Measurements from ENCODE around the gene TNS3. TPM values are rescaled to one million over a fixed set of nuclear protein-coding genes. Genes with fewer than 3 reads are reported as not detected.

The TNS3 gene
- polyA plus RNA-seq, 1 of the 3 experiments (the other 2 are of a cell fraction): 72.3 TPM

DNA sequence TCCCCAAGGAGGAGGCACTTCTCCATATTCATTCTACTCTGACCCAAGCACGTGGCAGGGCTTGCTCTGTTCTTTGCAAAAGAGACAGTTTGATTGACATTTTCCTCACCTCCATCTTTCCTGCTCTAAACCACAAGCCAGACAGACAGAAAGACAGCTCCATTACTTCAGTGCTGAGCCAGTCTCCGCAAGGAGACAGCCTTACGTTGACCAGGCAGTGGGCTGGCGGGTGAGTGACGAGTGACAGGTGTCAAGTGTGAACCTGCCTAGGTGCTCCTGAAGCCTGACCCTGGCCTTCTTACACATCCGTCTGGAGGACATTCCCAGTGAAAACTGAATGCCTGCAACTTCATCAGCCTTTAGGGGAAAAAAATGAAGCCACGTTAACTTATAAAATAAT, 314.6 kb downstream of the TNS3 start:
- CTCF ChIA-PET: interaction anchor here (1.0 to 8.0 kb wide), 37 partner anchors 10 to 842 kb away, joined by 3 to 275 read pairs (median 17); partner anchors contain the start of gene TNS3
- WGBS (ENCODE audit: low lambda C conversion rate): 95% methylated on average over 7 of the region's 7 CpGs
- Histone ChIP-seq H3K4me1 (ENCODE audit: control insufficient read depth in 1 of 2, insufficient read depth in 2 of 2, low read depth in 1 of 2, low read length in 1 of 2) (peaks cover 0 to 2% of the 10 kb centered on the region in 2 experiments; a peak in 1 of 4 replicates), H3K4me3 (ENCODE audit: low read depth in 2 of 2, low read length in 1 of 2) (no peak overlapping the region), H3K27me3 (ENCODE audit: insufficient read depth) (no peaks in the 10 kb centered on the region), H3K9me2 (no peaks in the 10 kb centered on the region), H3F3A (replicated peaks; ENCODE audit: insufficient read depth) (no peaks in the 10 kb centered on the region), H3K79me2 (ENCODE audit: insufficient read depth) (no peaks in the 10 kb centered on the region), H3K9me3 (no peaks in the 10 kb centered on the region), H3K27ac (ENCODE audit: low read depth in 2 of 2, low read length in 1 of 2) (no peak overlapping the region), H3K4me2 (no peak overlapping the region), H4K20me1 (ENCODE audit: insufficient read depth) (no peaks in the 10 kb centered on the region), H3K36me3 (replicated peaks in 1 of 2; ENCODE audit: control insufficient read depth in 1 of 2, insufficient read depth in 2 of 2, low read length in 1 of 2) (no peaks in the 10 kb centered on the region), H2AFZ (ENCODE audit: low read depth) (no peak overlapping the region), H3K9ac (no peak overlapping the region)
- TF ChIP-seq MXI1 (IDR thresholded peaks at IDR 0.05; ENCODE audit: low read depth, low read length) (no peak), RFX5 (IDR thresholded peaks at IDR 0.05; ENCODE audit: low read length) (no peak), GABPA (IDR thresholded peaks at IDR 0.05; ENCODE audit: low read depth) (no peak), USF2 (IDR thresholded peaks at IDR 0.05; ENCODE audit: borderline replicate concordance, low read depth, low read length) (no peak), IRF3 (IDR thresholded peaks at IDR 0.05; ENCODE audit: low read depth, low read length) (no peak), TEAD4 (IDR thresholded peaks at IDR 0.05; ENCODE audit: borderline replicate concordance, insufficient read depth) (no peak), CHD2 (IDR thresholded peaks at IDR 0.05; ENCODE audit: low read length, partially characterized antibody) (no peak), EP300 (IDR thresholded peaks at IDR 0.05; ENCODE audit: borderline replicate concordance in 1 of 2, low read depth in 1 of 2, low read length in 1 of 2) (no peak), POLR2AphosphoS5 (IDR thresholded peaks at IDR 0.05; ENCODE audit: low read depth, low read length) (no peak), RAD21 (IDR thresholded peaks at IDR 0.05; ENCODE audit: low read length) (no peak), USF1 (IDR thresholded peaks at IDR 0.05; ENCODE audit: borderline replicate concordance, low read depth) (no peak), GATA2 (CRISPR knock-in tag; IDR thresholded peaks at IDR 0.05) (no peak), TAF1 (IDR thresholded peaks at IDR 0.05; ENCODE audit: borderline replicate concordance, low read depth, low read length) (no peak)
- TF ChIP-seq, protein P1, sequence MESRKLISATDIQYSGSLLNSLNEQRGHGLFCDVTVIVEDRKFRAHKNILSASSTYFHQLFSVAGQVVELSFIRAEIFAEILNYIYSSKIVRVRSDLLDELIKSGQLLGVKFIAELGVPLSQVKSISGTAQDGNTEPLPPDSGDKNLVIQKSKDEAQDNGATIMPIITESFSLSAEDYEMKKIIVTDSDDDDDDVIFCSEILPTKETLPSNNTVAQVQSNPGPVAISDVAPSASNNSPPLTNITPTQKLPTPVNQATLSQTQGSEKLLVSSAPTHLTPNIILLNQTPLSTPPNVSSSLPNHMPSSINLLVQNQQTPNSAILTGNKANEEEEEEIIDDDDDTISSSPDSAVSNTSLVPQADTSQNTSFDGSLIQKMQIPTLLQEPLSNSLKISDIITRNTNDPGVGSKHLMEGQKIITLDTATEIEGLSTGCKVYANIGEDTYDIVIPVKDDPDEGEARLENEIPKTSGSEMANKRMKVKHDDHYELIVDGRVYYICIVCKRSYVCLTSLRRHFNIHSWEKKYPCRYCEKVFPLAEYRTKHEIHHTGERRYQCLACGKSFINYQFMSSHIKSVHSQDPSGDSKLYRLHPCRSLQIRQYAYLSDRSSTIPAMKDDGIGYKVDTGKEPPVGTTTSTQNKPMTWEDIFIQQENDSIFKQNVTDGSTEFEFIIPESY (IDR thresholded peaks at IDR 0.05; ENCODE audit: borderline replicate concordance, low read depth): no peak
- TF ChIP-seq, protein P2, sequence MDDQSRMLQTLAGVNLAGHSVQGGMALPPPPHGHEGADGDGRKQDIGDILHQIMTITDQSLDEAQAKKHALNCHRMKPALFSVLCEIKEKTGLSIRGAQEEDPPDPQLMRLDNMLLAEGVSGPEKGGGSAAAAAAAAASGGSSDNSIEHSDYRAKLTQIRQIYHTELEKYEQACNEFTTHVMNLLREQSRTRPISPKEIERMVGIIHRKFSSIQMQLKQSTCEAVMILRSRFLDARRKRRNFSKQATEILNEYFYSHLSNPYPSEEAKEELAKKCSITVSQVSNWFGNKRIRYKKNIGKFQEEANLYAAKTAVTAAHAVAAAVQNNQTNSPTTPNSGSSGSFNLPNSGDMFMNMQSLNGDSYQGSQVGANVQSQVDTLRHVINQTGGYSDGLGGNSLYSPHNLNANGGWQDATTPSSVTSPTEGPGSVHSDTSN (IDR thresholded peaks at IDR 0.05): no peak
- DNase-seq: no peak
- POLR2A ChIA-PET: no interaction called here

Measured in SK-N-SH (cell line).